Measurements from ENCODE around the gene GAS2L1.

DNA sequence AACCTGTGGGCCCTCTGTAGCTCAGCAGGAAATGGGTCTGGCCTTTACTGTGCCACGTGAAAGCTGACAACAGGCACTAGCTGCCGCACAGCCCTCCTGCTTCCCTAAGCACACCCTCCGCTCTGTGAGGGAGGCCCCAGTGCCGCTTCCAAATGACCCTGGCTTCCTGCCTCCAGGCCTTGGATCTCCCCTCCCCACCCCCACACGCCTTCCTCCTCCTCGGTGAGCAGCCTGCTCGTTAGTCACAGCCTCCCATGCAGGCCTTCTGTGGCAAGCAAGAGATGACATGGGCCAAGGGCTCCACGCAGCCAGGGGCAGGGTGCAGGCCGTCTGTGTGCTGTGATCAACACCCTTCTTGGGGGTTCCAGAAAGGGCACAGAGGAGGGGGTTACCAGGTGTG lies 24.3 kb downstream of the GAS2L1 start:
- TF ChIP-seq, protein P1, sequence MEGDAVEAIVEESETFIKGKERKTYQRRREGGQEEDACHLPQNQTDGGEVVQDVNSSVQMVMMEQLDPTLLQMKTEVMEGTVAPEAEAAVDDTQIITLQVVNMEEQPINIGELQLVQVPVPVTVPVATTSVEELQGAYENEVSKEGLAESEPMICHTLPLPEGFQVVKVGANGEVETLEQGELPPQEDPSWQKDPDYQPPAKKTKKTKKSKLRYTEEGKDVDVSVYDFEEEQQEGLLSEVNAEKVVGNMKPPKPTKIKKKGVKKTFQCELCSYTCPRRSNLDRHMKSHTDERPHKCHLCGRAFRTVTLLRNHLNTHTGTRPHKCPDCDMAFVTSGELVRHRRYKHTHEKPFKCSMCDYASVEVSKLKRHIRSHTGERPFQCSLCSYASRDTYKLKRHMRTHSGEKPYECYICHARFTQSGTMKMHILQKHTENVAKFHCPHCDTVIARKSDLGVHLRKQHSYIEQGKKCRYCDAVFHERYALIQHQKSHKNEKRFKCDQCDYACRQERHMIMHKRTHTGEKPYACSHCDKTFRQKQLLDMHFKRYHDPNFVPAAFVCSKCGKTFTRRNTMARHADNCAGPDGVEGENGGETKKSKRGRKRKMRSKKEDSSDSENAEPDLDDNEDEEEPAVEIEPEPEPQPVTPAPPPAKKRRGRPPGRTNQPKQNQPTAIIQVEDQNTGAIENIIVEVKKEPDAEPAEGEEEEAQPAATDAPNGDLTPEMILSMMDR (IDR thresholded peaks at IDR 0.05 in 8 of 11, conservative IDR thresholded peaks at IDR 0.05 in 3 of 11), result no peak
- TF ChIP-seq POLR2A (IDR thresholded peaks at IDR 0.05) (no peak), POLR2AphosphoS5 (IDR thresholded peaks at IDR 0.05) (peak; percentile 70 to 78 (median 77))
